IMR-90 (cell line): ENCODE results near the gene ITPR3. TPM values are rescaled to one million over a fixed set of nuclear protein-coding genes. Genes with fewer than 3 reads are reported as not detected.

Experiments used
- ATAC-seq: fragments of 200-7000 bp; cut with Tn5 transposase; 2 replicates; pipeline ENCODE4 v1.9.1; 2020; ENCODE audit warnings: low read depth, mild to moderate bottlenecking, moderate library complexity
- BruUV-seq: library from RNA; stranded (reverse); fragments of 400-500 nt; replicated peaks from 2 replicates; lab custom pipeline; 2021; lab: Mats Ljungman, UMichigan
- CTCF ChIA-PET: fragments of 300-600 bp; formaldehyde crosslinking; extraction: SDS; loops from one replicate; lab custom pipeline; 2021; ENCODE audit warnings: antibody characterized with exemption; lab: Yijun Ruan, JAX
- POLR2A ChIA-PET: fragments of 300-600 bp; sonication (Branson Sonifier 250); formaldehyde crosslinking; loops from one replicate; lab custom pipeline; 2022; ENCODE audit warnings: antibody characterized with exemption; ENCODE audit not compliant: unreplicated experiment; lab: Charles Lee
- DNase-seq: peaks from one replicate; pipeline ENCODE4 v3.0.0; 2013
- H2AFZ ChIP-seq: replicated peaks from 2 replicates; pipeline ENCODE3; 2013; ENCODE audit warnings: low read length, mild to moderate bottlenecking; ENCODE audit not compliant: poor library complexity
- H2AK5ac ChIP-seq: 2 replicates; pipeline ENCODE4 v1.6.1; 2013; ENCODE audit warnings: low read depth, low read length, inconsistent platforms
- H2AK9ac ChIP-seq: replicated peaks from 2 replicates; pipeline ENCODE3; 2013; ENCODE audit warnings: mild to moderate bottlenecking, low read depth, low read length, moderate library complexity; ENCODE audit not compliant: poor library complexity
- H2BK120ac ChIP-seq: 2 replicates; pipeline ENCODE4 v1.6.1; 2013; ENCODE audit warnings: low read depth, low read length, inconsistent platforms
- H2BK15ac ChIP-seq: 3 replicates; pipeline ENCODE4 v1.6.1; 2013; ENCODE audit warnings: low read depth, low read length, inconsistent platforms
- H2BK20ac ChIP-seq: 2 replicates; pipeline ENCODE4 v1.6.1; 2013; ENCODE audit warnings: low read depth, mild to moderate bottlenecking, inconsistent platforms, low read length, moderate library complexity
- H2BK5ac ChIP-seq: 2 replicates; pipeline ENCODE4 v1.6.1; 2013; ENCODE audit warnings: mild to moderate bottlenecking, low read depth, low read length, inconsistent platforms; ENCODE audit not compliant: poor library complexity, severe bottlenecking
- H3K14ac ChIP-seq: replicated peaks from 2 replicates; pipeline ENCODE4 v1.6.1; 2013; ENCODE audit warnings: low read depth, low read length, inconsistent platforms
- H3K18ac ChIP-seq: 2 replicates; pipeline ENCODE4 v1.6.1; 2013; ENCODE audit warnings: low read depth, low read length, control low read depth
- H3K23ac ChIP-seq: 2 replicates; pipeline ENCODE4 v1.6.1; 2013; ENCODE audit warnings: low read depth, low read length, inconsistent platforms
- H3K27ac ChIP-seq: 2 replicates; pipeline ENCODE4 v1.5.1; 2013; ENCODE audit warnings: mild to moderate bottlenecking, control low read depth, low read length; ENCODE audit not compliant: insufficient read depth
- H3K27me3 ChIP-seq: 2 replicates; pipeline ENCODE4 v1.6.1; 2013; ENCODE audit warnings: low read length; ENCODE audit not compliant: control insufficient read depth, insufficient read depth
- H3K36me3 ChIP-seq: 2 replicates; pipeline ENCODE4 v1.6.1; 2013; ENCODE audit warnings: low read length, mixed read lengths; ENCODE audit not compliant: control insufficient read depth, insufficient read depth
- H3K4ac ChIP-seq: 2 replicates; pipeline ENCODE4 v1.6.1; 2013; ENCODE audit warnings: low read depth, low read length, inconsistent platforms
- H3K4me1 ChIP-seq: 2 replicates; pipeline ENCODE4 v1.6.1; 2013; ENCODE audit warnings: low read length, mixed read lengths; ENCODE audit not compliant: control insufficient read depth, insufficient read depth
- H3K4me2 ChIP-seq: 2 replicates; pipeline ENCODE4 v1.6.1; 2013; ENCODE audit warnings: low read depth, mild to moderate bottlenecking, control low read depth, low read length, moderate library complexity
- H3K4me3 ChIP-seq: 2 replicates; pipeline ENCODE4 v1.5.1; 2013; ENCODE audit warnings: low read depth, mild to moderate bottlenecking, control low read depth, low read length, moderate library complexity; ENCODE audit not compliant: insufficient read depth
- H3K56ac ChIP-seq: 2 replicates; pipeline ENCODE4 v1.6.1; 2013; ENCODE audit warnings: low read length, inconsistent platforms; ENCODE audit not compliant: insufficient read depth; ENCODE audit errors: extremely low read depth
- H3K79me1 ChIP-seq, 2 experiments: 2 replicates each; pipeline ENCODE4 v1.6.1; 2013; ENCODE audit warnings: low read length in 2 of 2, inconsistent platforms in 1 of 2, low read depth in 1 of 2
- H3K9ac ChIP-seq: 2 replicates; pipeline ENCODE4 v1.6.1; 2013; ENCODE audit warnings: low read depth, low read length, control low read depth
- H3K9me1 ChIP-seq: 2 replicates; pipeline ENCODE4 v1.6.1; 2013; ENCODE audit warnings: low read length, inconsistent platforms; ENCODE audit not compliant: insufficient read depth
- H3K9me3 ChIP-seq: 2 replicates; pipeline ENCODE4 v1.6.1; 2013; ENCODE audit warnings: low read length; ENCODE audit not compliant: control insufficient read depth, insufficient read depth
- H4K20me1 ChIP-seq: 2 replicates; pipeline ENCODE4 v1.6.1; 2013; ENCODE audit warnings: low read length, inconsistent platforms; ENCODE audit not compliant: insufficient read depth
- H4K5ac ChIP-seq: 2 replicates; pipeline ENCODE4 v1.6.1; 2013; ENCODE audit warnings: mild to moderate bottlenecking, low read depth, low read length, control low read depth
- H4K8ac ChIP-seq, 2 experiments: 2 replicates each; pipeline ENCODE4 v1.6.1; 2013; ENCODE audit warnings: low read depth in 2 of 2, low read length in 2 of 2, control low read depth in 1 of 2, inconsistent platforms in 1 of 2
- H4K91ac ChIP-seq: 2 replicates; pipeline ENCODE4 v1.6.1; 2013; ENCODE audit warnings: low read depth, low read length, inconsistent platforms; ENCODE audit not compliant: insufficient read depth
- BHLHE40 ChIP-seq: fragments of 150-350 bp; IDR thresholded peaks from 2 replicates; pipeline ENCODE4 v1.6.1; 2016; ENCODE audit warnings: mild to moderate bottlenecking, low read depth, low read length
- CEBPB ChIP-seq: IDR thresholded peaks from 2 replicates; pipeline ENCODE4 v1.6.1; 2012; ENCODE audit warnings: low read depth, low read length, improper control_type of control experiment
- ELK1 ChIP-seq: fragments of 150-350 bp; IDR thresholded peaks from 2 replicates; pipeline ENCODE4 v1.6.1; 2016; ENCODE audit warnings: low read depth, mild to moderate bottlenecking, low read length, moderate library complexity, borderline replicate concordance
- FOS ChIP-seq: fragments of 150-350 bp; IDR thresholded peaks from 2 replicates; pipeline ENCODE4 v1.6.1; 2016; ENCODE audit warnings: low read depth, low read length
- MAFK ChIP-seq: IDR thresholded peaks from 2 replicates; pipeline ENCODE4 v1.6.1; 2012; ENCODE audit warnings: low read depth, low read length, improper control_type of control experiment
- MXI1 ChIP-seq: IDR thresholded peaks from 2 replicates; pipeline ENCODE4 v1.6.1; 2012; ENCODE audit warnings: low read depth, mild to moderate bottlenecking, low read length, moderate library complexity, borderline replicate concordance
- POLR2A ChIP-seq: IDR thresholded peaks from 2 replicates; pipeline ENCODE4 v1.6.1; 2012; ENCODE audit warnings: mild to moderate bottlenecking, low read depth, low read length
- RAD21 ChIP-seq: IDR thresholded peaks from 2 replicates; pipeline ENCODE4 v1.6.1; 2012; ENCODE audit warnings: low read length, improper control_type of control experiment
- RCOR1 ChIP-seq: IDR thresholded peaks from 2 replicates; pipeline ENCODE4 v1.6.1; 2012; ENCODE audit warnings: mild to moderate bottlenecking, low read length, improper control_type of control experiment; ENCODE audit not compliant: insufficient replicate concordance
- RFX5 ChIP-seq: IDR thresholded peaks from 2 replicates; pipeline ENCODE4 v1.8.0; 2012; ENCODE audit warnings: low read depth, mild to moderate bottlenecking, low read length, moderate library complexity
- SMC3 ChIP-seq: fragments of 150-350 bp; IDR thresholded peaks from 2 replicates; pipeline ENCODE4 v1.6.1; 2016; ENCODE audit warnings: low read depth, mild to moderate bottlenecking, antibody characterized with exemption, low read length, moderate library complexity
- USF2 ChIP-seq: fragments of 150-350 bp; IDR thresholded peaks from 2 replicates; pipeline ENCODE4 v1.6.1; 2017; ENCODE audit warnings: mild to moderate bottlenecking, antibody characterized with exemption, low read length, low read depth
- WGBS, 2 experiments: methylation state at CpG; one replicate each; pipeline versions ENCODE4 v1.1.5 to v1.1.7; 2013; ENCODE audit warnings: missing lambda C conversion rate in 2 of 2; ENCODE audit not compliant: insufficient read length in 1 of 2; ENCODE audit errors: extremely low coverage in 2 of 2; 5-methylcytosine and 5-hydroxymethylcytosine counted together
- dilution Hi-C: fragments of 300-500 bp; cut with HindIII; formaldehyde crosslinking; loops from one replicate; pipeline ENCODE4 v1.14.3; 2018; ENCODE audit warnings: low sequenced_read_pairs; ENCODE audit not compliant: unreplicated experiment
- in situ Hi-C: fragments of 300-500 bp; cut with MboI; formaldehyde crosslinking; loops from 3 replicates; pipeline ENCODE4 v1.14.3; 2019; ENCODE audit warnings: low sequenced_read_pairs, inconsistent platforms, mixed read lengths
- intact Hi-C: fragments of 100-400 bp; cut with micrococcal nuclease; formaldehyde crosslinking; loops from 2 replicates; pipeline ENCODE4 v1.10.0; 2022
- polyA plus RNA-seq, 3 experiments: library from polyadenylated mRNA; depleted of rRNA; stranded (reverse); fragments of >200 nt; gene quantifications; 2 replicates each; pipeline ENCODE4 v1.2.3, GENCODE V29; 2012; ENCODE audit warnings: low replicate concordance in 1 of 3
- total RNA-seq: library from RNA; depleted of rRNA; stranded (reverse); fragments of >200 nt; gene quantifications from 2 replicates; pipeline ENCODE4 v1.2.3, GENCODE V29; 2012

ITPR3 gene
- total and polyA plus RNA-seq, 2 of the 4 experiments (the other 2 are of a cell fraction): 1.6 to 3.7 TPM

- WGBS, 2 experiments: no CpG with 5 or more reads among the region's 5 CpGs
- dilution Hi-C loops (no loop called here), in situ Hi-C loops (no loop called here), intact Hi-C loops (no loop called here)
- BruUV-seq: no TSS peak
- H3K36me3 ChIP-seq: no peaks in the 10 kb centered on the region
- H4K91ac ChIP-seq: no peak overlapping the region
- CTCF ChIA-PET: interaction anchor here (0.9 kb wide), 1 partner anchor 23 kb away, joined by 3 read pairs; no protein-coding TSS in a partner anchor
- no peak overlapping the region for H2BK15ac ChIP-seq
- H2BK20ac ChIP-seq: no peak overlapping the region
- no peak overlapping the region for H3K4me3 ChIP-seq
- H4K20me1 ChIP-seq: no peaks in the 10 kb centered on the region
- H3K9me3 ChIP-seq: no peaks in the 10 kb centered on the region
- POLR2A ChIA-PET: interaction anchor here (1.0 kb wide), 1 partner anchor 10 kb away, joined by 3 read pairs; the partner anchor contains the start of gene UQCC2
- H4K5ac ChIP-seq: no peak overlapping the region
- no peak overlapping the region for H3K14ac ChIP-seq
- no peak overlapping the region for H3K23ac ChIP-seq
- H3K79me1 ChIP-seq: no peaks in the 10 kb centered on the region
- no peak overlapping the region for H2AFZ ChIP-seq
- H3K4me2 ChIP-seq: no peak overlapping the region
- H3K4me1 ChIP-seq: no peaks in the 10 kb centered on the region
- H3K27me3 ChIP-seq: peaks cover 63% of the 10 kb centered on the region
- H3K18ac ChIP-seq: no peak overlapping the region
- H3K27ac ChIP-seq: no peak overlapping the region
- no peak overlapping the region for H3K9ac ChIP-seq
- H2AK5ac ChIP-seq: no peak overlapping the region
- no peaks in the 10 kb centered on the region for H3K9me1 ChIP-seq
- H2BK5ac ChIP-seq: no peak overlapping the region
- no peak overlapping the region for H3K56ac ChIP-seq
- H3K4ac ChIP-seq: no peak overlapping the region
- no peak overlapping the region for H2AK9ac ChIP-seq
- H2BK120ac ChIP-seq: no peak overlapping the region
- DNase-seq: no peak
- ATAC-seq: no peak
- TF ChIP-seq BHLHE40 (no peak), ELK1 (no peak), RAD21 (no peak), POLR2A (no peak), USF2 (no peak), MXI1 (no peak), RFX5 (no peak), MAFK (no peak), CEBPB (no peak), RCOR1 (no peak), SMC3 (no peak), FOS (no peak)
- H4K8ac ChIP-seq: no peak overlapping the region
Observed at GRCh38 chr6:33721508-33721907, 100.4 kb downstream of the ITPR3 start.
